Kidney (tissue), 14 donors: ENCODE measurements around the gene PRR19. TPM values are rescaled to one million over a fixed set of nuclear protein-coding genes. Genes with fewer than 3 reads are reported as not detected.
A peak's percentile ranks its signal among the peaks of the same experiment; 100 is the strongest.

ENCODE experiments used
- DNase-seq, 5 donors: peaks; one replicate each; pipeline ENCODE4 v3.0.0-alpha.2; 2013 to 2020
- FAIRE-seq: peaks from 2 replicates; lab custom pipeline; 2012; peaks lifted over from hg19 to GRCh38; lab: Jason Lieb, UNC
- H3K27ac ChIP-seq, 2 donors: one replicate each; pipeline ENCODE4 v1.7.0; 2013; ENCODE audit warnings: low read depth in 2 of 2, low read length in 2 of 2, inconsistent platforms in 1 of 2
- H3K27me3 ChIP-seq: one replicate; pipeline ENCODE4 v1.7.1; 2013; ENCODE audit warnings: low read length, inconsistent platforms; ENCODE audit not compliant: control insufficient read depth, insufficient read depth
- H3K36me3 ChIP-seq, 3 donors: one replicate each; pipeline versions ENCODE4 v1.7.0 to v1.7.1; 2013; ENCODE audit warnings: low read length in 3 of 3, control low read depth in 1 of 3, inconsistent platforms in 1 of 3; ENCODE audit not compliant: insufficient read depth in 3 of 3, control insufficient read depth in 2 of 3
- H3K4me1 ChIP-seq, 3 donors: one replicate each; pipeline versions ENCODE4 v1.7.0 to v1.7.1; 2013; ENCODE audit warnings: low read length in 3 of 3, inconsistent platforms in 1 of 3, low read depth in 1 of 3; ENCODE audit not compliant: control insufficient read depth in 2 of 3, insufficient read depth in 2 of 3
- H3K4me3 ChIP-seq, 3 donors: one replicate each; pipeline versions ENCODE4 v1.7.0 to v1.8.1; 2013; ENCODE audit warnings: low read length in 3 of 3, control low read depth in 1 of 3, inconsistent platforms in 1 of 3
- H3K9ac ChIP-seq, 3 donors: one replicate each; pipeline versions ENCODE4 v1.7.0 to v1.7.1; 2013; ENCODE audit warnings: low read length in 3 of 3, control low read depth in 1 of 3, inconsistent platforms in 1 of 3
- H3K9me3 ChIP-seq, 3 donors: one replicate each; pipeline versions ENCODE4 v1.7.0 to v1.7.1; 2013; ENCODE audit warnings: low read length in 3 of 3, control low read depth in 1 of 3, inconsistent platforms in 1 of 3; ENCODE audit not compliant: control insufficient read depth in 2 of 3, insufficient read depth in 1 of 3
- CTCF ChIP-seq: IDR thresholded peaks from 3 replicates; pipeline ENCODE4 v1.5.1; 2012; ENCODE audit warnings: mild to moderate bottlenecking, moderate library complexity, borderline replicate concordance; ENCODE audit not compliant: insufficient read depth; ENCODE audit errors: extremely low read depth
- intact Hi-C: fragments of 100-400 bp; cut with DNase I; formaldehyde crosslinking; loops from one replicate; pipeline ENCODE4 v1.11.1; 2022
- polyA plus RNA-seq: library from polyadenylated mRNA; stranded (reverse); fragments of 350-450 nt; fragmentation: Illumina TruSeq; extraction: RNeasy Lipid Tissue Mini Kit (QIAGEN cat#74804); gene quantifications from one replicate; pipeline ENCODE4 v1.2.3, GENCODE V29; 2014; ENCODE audit warnings: low read depth, low replicate concordance; ENCODE audit not compliant: insufficient read depth
- total RNA-seq: library from RNA; stranded (reverse); fragmentation: NEBNext Ultra II Directional; extraction: Animal tissue kit (Norgen Biotek cat#: 25700); gene quantifications from one replicate; pipeline ENCODE4 v1.2.1, GENCODE V29; 2021
- donor health status: control.
- donor health status: control.
- donor health status: control.
- donor health status: control.
- donor health status: control.
- donor health status: DM: yes; HTN: yes; CAD: no.
- donor health status: Normal renal cell carcinoma (clear cell type).

The PRR19 gene
- total and polyA plus RNA-seq, 2 donors from 2014 or later, result 0.47 to 0.71 TPM

DNA sequence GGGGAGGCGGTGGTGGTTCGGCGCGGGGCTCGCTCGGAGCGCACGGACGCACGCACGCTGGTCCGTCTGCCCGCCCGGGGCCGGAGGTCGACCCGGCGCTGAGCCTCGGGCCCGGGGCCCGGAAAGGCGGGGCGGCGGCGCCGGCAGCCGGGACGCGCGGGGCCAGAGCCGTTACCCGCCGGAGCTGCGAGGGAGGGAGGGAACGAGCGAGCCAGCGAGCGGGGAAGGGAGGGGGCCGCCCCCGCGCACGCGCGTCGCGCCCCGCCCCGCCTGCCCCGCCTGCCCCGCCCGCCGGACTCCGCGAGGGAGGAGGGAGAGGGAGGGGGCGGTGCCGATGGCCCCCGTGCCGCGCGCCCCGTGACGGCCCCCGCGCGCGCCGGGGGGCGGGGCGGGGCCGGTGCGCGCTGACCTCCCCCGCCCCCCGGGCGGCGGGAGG is 17.8 kb upstream of the PRR19 start:
- H3K27ac ChIP-seq, result peak overlapping the region; percentile 51 to 76
- DNase-seq, result peak in 3 of 5 donors; percentile 73 to 95 (median 85)
- H3K4me3 ChIP-seq, result no peak overlapping the region
- TF ChIP-seq CTCF, result no peak
- H3K36me3 ChIP-seq, result peaks cover 0 to 17% (median 12%) of the 10 kb centered on the region in 3 donors
- no peak for FAIRE-seq
- no peaks in the 10 kb centered on the region for H3K9me3 ChIP-seq
- no peaks in the 10 kb centered on the region for H3K27me3 ChIP-seq
- H3K4me1 ChIP-seq, result peaks cover 10 to 44% (median 41%) of the 10 kb centered on the region in 3 donors
- intact Hi-C loops, result no loop called here
- H3K9ac ChIP-seq, result no peak overlapping the region

DNA sequence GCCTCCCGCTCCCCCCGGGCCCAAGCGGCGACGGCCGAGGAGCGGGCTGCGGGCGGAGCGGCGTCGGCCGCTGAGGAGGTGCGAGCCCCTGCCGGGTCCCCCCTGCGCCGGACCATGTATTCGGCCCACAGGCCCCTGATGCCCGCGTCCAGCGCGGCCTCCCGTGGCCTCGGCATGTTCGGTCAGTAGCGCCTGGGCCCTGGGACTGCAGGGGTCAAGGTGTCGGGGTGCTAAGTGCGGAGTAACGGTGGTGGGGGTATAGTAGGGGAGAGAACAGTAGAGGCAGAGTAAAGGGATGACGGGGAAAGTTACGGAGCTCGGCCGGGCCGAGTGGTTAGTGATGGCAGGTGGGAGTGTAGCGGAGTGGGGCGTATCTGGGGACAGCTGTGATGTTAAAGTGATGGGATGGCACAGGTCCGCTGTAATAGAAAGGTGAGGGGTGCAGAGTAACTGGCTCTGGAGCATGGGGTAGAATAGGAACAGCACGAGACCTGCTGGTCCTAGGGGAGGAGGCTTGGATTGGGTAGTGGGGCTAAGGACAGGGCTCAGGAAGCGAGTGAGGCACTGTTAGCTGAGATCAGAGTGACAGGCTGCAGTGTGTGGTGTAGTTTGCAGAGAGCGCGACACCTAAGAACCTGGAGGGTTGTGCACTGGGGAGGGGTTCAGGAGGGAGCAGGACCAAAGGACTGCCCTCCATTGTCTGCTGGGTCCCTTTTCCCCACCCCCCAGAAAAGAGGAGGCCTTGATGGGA is 17.2 kb upstream of the PRR19 start:
- H3K4me3 ChIP-seq, result peak overlapping the region; percentile 61 to 75 (median 74)
- H3K27ac ChIP-seq, result peak overlapping the region; percentile 74 to 84
- TF ChIP-seq CTCF, result no peak
- no peak for FAIRE-seq
- peaks cover 10 to 38% (median 35%) of the 10 kb centered on the region in 3 donors for H3K4me1 ChIP-seq
- no peaks in the 10 kb centered on the region for H3K27me3 ChIP-seq
- peak overlapping the region; percentile 21 to 86 (median 67) for H3K9ac ChIP-seq
- peaks cover 0 to 24% (median 12%) of the 10 kb centered on the region in 3 donors for H3K36me3 ChIP-seq
- peak in 4 of 5 donors; percentile 40 to 88 (median 63) for DNase-seq
- H3K9me3 ChIP-seq, result no peaks in the 10 kb centered on the region
- intact Hi-C loops, result no loop called here

DNA sequence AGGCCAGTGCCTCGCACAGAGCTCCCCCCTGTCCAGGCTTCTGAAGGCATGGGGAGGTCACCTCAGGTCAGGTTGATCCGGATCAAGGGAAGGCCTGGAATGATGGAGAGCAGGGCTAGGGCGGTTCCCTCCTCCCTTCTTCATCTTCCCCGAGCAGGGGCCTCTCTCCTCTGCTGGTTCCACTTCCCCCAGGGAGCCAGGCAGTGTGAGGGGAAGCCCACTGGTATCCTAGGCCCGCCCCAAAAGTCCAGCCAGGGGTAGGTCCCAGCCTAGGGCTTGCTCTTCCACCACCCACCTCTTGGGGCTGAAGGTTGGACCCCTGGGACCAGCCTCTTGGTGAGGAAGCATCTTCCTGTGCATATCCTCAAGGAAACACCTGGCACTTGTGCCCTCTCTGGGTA is 16.4 kb upstream of the PRR19 start:
- FAIRE-seq, result no peak
- peaks cover 10 to 38% (median 35%) of the 10 kb centered on the region in 3 donors for H3K4me1 ChIP-seq
- intact Hi-C loops, result no loop called here
- TF ChIP-seq CTCF, result no peak
- DNase-seq, result peak in 3 of 5 donors; percentile 34 to 77 (median 75)
- H3K4me3 ChIP-seq, result peak overlapping the region in 2 of 3 donors; percentile 61 to 74
- H3K27ac ChIP-seq, result peak overlapping the region; percentile 79 to 84
- H3K27me3 ChIP-seq, result no peaks in the 10 kb centered on the region
- no peaks in the 10 kb centered on the region for H3K9me3 ChIP-seq
- peaks cover 0 to 27% (median 12%) of the 10 kb centered on the region in 3 donors for H3K36me3 ChIP-seq
- H3K9ac ChIP-seq, result peak overlapping the region; percentile 8 to 86 (median 21)
